ENCODE results near the gene GABRG3. TPM values are rescaled to one million over a fixed set of nuclear protein-coding genes. Genes with fewer than 3 reads are reported as not detected.

Gene GABRG3
- total RNA-seq, 1 donor from 2014 or later, result not detected

DNA sequence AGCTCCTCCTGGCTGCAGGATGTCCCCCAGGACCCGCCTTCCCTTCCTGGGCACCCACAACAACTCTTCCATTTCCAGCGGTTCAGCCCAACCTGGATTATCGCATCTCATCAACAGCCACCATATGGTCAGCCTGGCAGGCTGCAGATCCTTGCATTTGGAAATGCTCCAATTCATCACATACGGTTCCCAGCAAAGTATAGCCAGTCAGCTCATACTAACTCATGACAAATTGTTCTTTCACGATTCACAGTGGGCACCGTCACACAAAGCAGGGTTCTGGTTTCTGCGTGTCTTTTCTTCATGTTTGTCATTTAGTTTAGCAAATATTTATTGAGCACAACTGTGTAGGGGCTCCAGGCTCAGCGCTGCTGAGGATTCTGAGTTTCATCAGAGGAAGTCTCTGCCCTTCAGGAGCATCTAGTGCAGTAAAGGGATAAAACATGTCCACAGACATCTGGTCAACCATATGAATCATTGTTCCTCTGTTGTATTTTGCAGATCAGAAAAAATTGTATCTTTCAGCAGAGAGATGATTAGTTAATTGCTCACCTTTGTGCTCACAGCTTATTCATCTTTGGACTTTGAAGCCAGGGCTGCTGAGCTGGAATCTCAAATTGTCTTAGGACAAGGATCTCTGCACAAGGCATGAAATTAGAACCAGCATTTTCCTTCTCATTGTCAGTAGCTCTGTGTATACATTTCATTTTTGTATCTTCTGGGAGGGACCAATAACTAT lies 125.1 kb downstream of the GABRG3 start:
- no peak overlapping the region for H3K4me3 Mint-ChIP-seq (ENCODE audit: low read depth)
- H3K27ac Mint-ChIP-seq, result no peak overlapping the region
- peaks cover 55% of the 10 kb centered on the region for H3K9me3 Mint-ChIP-seq
- no peaks in the 10 kb centered on the region for H3K4me1 Mint-ChIP-seq (ENCODE audit: low read depth)
- no peaks in the 10 kb centered on the region for H3K36me3 Mint-ChIP-seq (ENCODE audit: low read depth)
- intact Hi-C loops (cut with micrococcal nuclease), result no loop called here
- H3K27me3 Mint-ChIP-seq (ENCODE audit: low read depth), result no peaks in the 10 kb centered on the region
- no peak for DNase-seq (ENCODE audit: low spot score)

GRCh38 chr15:27097506-27097905 lies 126.5 kb downstream of the GABRG3 start:
- no peak for DNase-seq (ENCODE audit: low spot score)
- intact Hi-C loops (cut with micrococcal nuclease), result no loop called here
- Mint-ChIP-seq H3K4me3 (ENCODE audit: low read depth) (no peak overlapping the region), H3K9me3 (peaks cover 52% of the 10 kb centered on the region), H3K27ac (no peak overlapping the region), H3K36me3 (ENCODE audit: low read depth) (no peaks in the 10 kb centered on the region), H3K27me3 (ENCODE audit: low read depth) (no peaks in the 10 kb centered on the region), H3K4me1 (ENCODE audit: low read depth) (no peaks in the 10 kb centered on the region)

DNA sequence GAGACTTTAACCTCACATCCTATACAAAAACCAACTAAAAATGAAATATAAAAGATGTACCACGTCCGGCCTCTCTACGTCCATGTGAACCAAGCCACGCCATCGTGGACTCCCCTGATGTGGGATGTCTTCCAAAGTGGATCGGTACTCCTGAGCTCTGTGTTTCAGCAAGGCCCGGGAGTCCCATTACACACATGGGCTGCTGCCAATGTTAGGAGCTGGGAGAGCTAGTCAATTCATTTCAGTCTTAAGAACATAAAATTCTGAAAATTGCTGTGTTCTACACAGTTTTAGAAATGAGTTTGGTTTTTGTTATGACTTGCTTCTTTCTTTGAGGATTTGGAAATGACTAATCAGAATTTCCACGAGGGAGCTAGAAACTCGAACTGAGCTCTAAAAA lies 131.0 kb downstream of the GABRG3 start:
- no peaks in the 10 kb centered on the region for H3K4me1 Mint-ChIP-seq (ENCODE audit: low read depth)
- H3K27me3 Mint-ChIP-seq (ENCODE audit: low read depth), result no peaks in the 10 kb centered on the region
- H3K27ac Mint-ChIP-seq, result no peak overlapping the region
- H3K36me3 Mint-ChIP-seq (ENCODE audit: low read depth), result no peaks in the 10 kb centered on the region
- H3K4me3 Mint-ChIP-seq (ENCODE audit: low read depth), result no peak overlapping the region
- no peak for DNase-seq (ENCODE audit: low spot score)
- peaks cover 44% of the 10 kb centered on the region for H3K9me3 Mint-ChIP-seq
- intact Hi-C loops (cut with micrococcal nuclease), result no loop called here

DNA sequence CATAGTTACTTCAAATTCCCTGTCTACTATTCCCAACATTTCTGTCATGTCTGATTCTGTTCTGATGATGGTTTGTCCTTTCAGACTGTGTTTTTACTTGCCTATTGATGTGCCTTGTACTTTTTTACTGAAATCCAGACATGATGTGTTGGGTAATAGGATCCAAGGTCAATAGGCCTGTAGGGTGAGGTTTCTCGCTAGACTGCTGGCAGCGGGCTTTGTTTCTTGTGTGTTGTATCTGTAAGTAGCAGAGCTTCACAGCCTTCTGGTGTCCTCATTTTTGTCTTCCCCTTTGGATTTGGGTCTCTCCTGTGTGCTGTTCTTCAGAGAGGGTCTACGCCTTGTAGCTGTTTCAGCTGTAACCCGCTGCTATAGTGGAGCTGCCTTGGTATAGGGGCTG lies 140.3 kb downstream of the GABRG3 start:
- Mint-ChIP-seq H3K27me3 (ENCODE audit: low read depth) (no peaks in the 10 kb centered on the region), H3K4me3 (ENCODE audit: low read depth) (no peak overlapping the region), H3K27ac (no peak overlapping the region), H3K4me1 (ENCODE audit: low read depth) (no peaks in the 10 kb centered on the region), H3K36me3 (ENCODE audit: low read depth) (no peaks in the 10 kb centered on the region), H3K9me3 (peaks cover 32% of the 10 kb centered on the region)
- intact Hi-C loops (cut with micrococcal nuclease), result no loop called here
- DNase-seq (ENCODE audit: low spot score), result no peak

DNA sequence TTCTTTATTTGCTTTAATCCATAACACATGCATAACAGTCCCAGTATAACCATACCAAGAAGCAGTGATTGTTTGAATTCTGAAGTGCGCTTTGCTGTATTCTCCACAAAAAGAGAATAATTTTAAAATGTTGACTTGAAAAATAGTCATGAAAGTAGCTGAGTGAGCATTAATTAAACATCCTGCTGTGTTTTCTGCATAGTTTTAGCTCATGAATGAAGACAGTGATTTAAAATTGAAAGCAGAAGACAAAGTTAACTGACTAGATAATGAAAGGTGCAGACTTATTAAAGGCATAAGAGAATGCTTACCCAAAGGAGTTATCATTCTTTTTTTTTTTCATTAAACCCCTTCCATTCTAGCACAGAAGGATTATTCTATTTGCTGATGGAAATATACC lies 143.5 kb downstream of the GABRG3 start:
- peaks cover 47% of the 10 kb centered on the region for H3K9me3 Mint-ChIP-seq
- DNase-seq (ENCODE audit: low spot score), result no peak
- intact Hi-C loops (cut with micrococcal nuclease), result no loop called here
- no peak overlapping the region for H3K4me3 Mint-ChIP-seq (ENCODE audit: low read depth)
- no peak overlapping the region for H3K27ac Mint-ChIP-seq
- H3K36me3 Mint-ChIP-seq (ENCODE audit: low read depth), result no peaks in the 10 kb centered on the region
- H3K4me1 Mint-ChIP-seq (ENCODE audit: low read depth), result no peaks in the 10 kb centered on the region
- no peaks in the 10 kb centered on the region for H3K27me3 Mint-ChIP-seq (ENCODE audit: low read depth)

DNA sequence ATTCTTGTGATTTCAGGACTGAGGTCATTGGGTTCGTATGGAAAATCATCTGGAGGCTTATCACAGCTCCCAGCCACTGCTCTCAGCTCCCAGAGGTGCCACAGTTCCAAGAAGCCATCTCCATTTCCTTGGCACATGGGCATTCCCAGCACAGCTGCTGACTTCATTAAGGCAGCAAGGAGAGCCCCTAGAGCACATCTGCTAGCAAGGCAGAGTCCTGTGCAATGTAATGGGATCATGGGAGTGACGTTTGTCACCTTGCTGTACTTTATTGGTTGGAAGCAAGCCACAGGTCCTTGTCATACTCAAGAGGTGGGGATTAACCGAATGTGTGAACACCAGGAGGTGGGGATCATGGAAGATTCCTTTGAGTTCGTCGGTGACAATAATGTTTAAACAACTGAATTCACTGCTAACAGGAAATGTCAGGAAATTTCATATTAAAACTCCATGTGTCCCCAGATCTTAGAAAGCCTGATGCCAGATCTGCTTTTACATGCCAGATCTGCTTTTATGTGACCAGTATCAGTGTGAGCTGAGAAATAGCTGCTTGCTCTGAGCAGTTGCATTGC lies 148.8 kb downstream of the GABRG3 start:
- intact Hi-C loops (cut with micrococcal nuclease), result no loop called here
- Mint-ChIP-seq H3K36me3 (ENCODE audit: low read depth) (no peaks in the 10 kb centered on the region), H3K27me3 (ENCODE audit: low read depth) (no peaks in the 10 kb centered on the region), H3K4me1 (ENCODE audit: low read depth) (no peaks in the 10 kb centered on the region), H3K9me3 (peaks cover 51% of the 10 kb centered on the region), H3K4me3 (ENCODE audit: low read depth) (no peak overlapping the region), H3K27ac (no peak overlapping the region)
- DNase-seq (ENCODE audit: low spot score), result no peak

GRCh38 chr15:27121672-27122071 lies 150.7 kb downstream of the GABRG3 start:
- no peaks in the 10 kb centered on the region for H3K36me3 Mint-ChIP-seq (ENCODE audit: low read depth)
- no peak overlapping the region for H3K27ac Mint-ChIP-seq
- no peak for DNase-seq (ENCODE audit: low spot score)
- H3K9me3 Mint-ChIP-seq, result peaks cover 61% of the 10 kb centered on the region
- H3K4me3 Mint-ChIP-seq (ENCODE audit: low read depth), result no peak overlapping the region
- H3K4me1 Mint-ChIP-seq (ENCODE audit: low read depth), result no peaks in the 10 kb centered on the region
- no peaks in the 10 kb centered on the region for H3K27me3 Mint-ChIP-seq (ENCODE audit: low read depth)
- intact Hi-C loops (cut with micrococcal nuclease), result no loop called here

GRCh38 chr15:27123291-27123690 lies 152.3 kb downstream of the GABRG3 start:
- intact Hi-C loops (cut with micrococcal nuclease), result no loop called here

DNA sequence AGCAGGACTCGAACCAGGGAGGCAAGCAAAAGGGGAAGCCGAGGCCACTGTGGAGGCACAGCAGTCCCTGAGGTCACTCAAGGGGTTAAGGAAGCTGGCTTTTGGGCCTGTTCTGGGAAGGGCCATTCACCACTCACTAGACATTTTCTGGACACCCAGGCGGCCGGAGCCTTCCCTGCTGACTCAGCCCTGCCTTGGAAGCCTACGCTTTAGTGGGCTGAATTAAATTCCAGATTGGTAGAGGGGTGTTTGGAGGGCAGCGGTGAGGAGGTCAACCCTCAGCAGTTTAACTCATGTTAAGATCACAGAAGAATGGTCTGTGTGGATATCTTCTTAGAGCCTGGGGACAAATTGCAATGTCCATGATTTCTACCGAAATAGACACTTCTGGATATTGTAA lies 152.8 kb downstream of the GABRG3 start:
- Mint-ChIP-seq H3K4me1 (ENCODE audit: low read depth) (no peaks in the 10 kb centered on the region), H3K9me3 (peaks cover 65% of the 10 kb centered on the region), H3K36me3 (ENCODE audit: low read depth) (no peaks in the 10 kb centered on the region), H3K4me3 (ENCODE audit: low read depth) (no peak overlapping the region), H3K27me3 (ENCODE audit: low read depth) (no peaks in the 10 kb centered on the region), H3K27ac (no peak overlapping the region)
- intact Hi-C loops (cut with micrococcal nuclease), result no loop called here
- DNase-seq (ENCODE audit: low spot score), result no peak

More at GRCh38 chr15:27123291-27123690, 152.3 kb downstream of the GABRG3 start:
- peaks cover 65% of the 10 kb centered on the region for H3K9me3 Mint-ChIP-seq
- no peak for DNase-seq (ENCODE audit: low spot score)
- no peak overlapping the region for H3K4me3 Mint-ChIP-seq (ENCODE audit: low read depth)
- no peaks in the 10 kb centered on the region for H3K36me3 Mint-ChIP-seq (ENCODE audit: low read depth)
- H3K27me3 Mint-ChIP-seq (ENCODE audit: low read depth), result no peaks in the 10 kb centered on the region
- H3K4me1 Mint-ChIP-seq (ENCODE audit: low read depth), result no peaks in the 10 kb centered on the region
- no peak overlapping the region for H3K27ac Mint-ChIP-seq

GRCh38 chr15:27124287-27124871 lies 153.4 kb downstream of the GABRG3 start:
- Mint-ChIP-seq H3K4me1 (ENCODE audit: low read depth) (no peaks in the 10 kb centered on the region), H3K27me3 (ENCODE audit: low read depth) (no peaks in the 10 kb centered on the region), H3K4me3 (ENCODE audit: low read depth) (no peak overlapping the region), H3K27ac (no peak overlapping the region), H3K36me3 (ENCODE audit: low read depth) (no peaks in the 10 kb centered on the region), H3K9me3 (peaks cover 59% of the 10 kb centered on the region)
- no peak for DNase-seq (ENCODE audit: low spot score)
- intact Hi-C loops (cut with micrococcal nuclease), result no loop called here

- no peaks in the 10 kb centered on the region for H3K36me3 Mint-ChIP-seq (ENCODE audit: low read depth)
- H3K27ac Mint-ChIP-seq, result no peak overlapping the region
- H3K9me3 Mint-ChIP-seq, result peaks cover 55% of the 10 kb centered on the region
- H3K4me1 Mint-ChIP-seq (ENCODE audit: low read depth), result no peaks in the 10 kb centered on the region
- no peaks in the 10 kb centered on the region for H3K27me3 Mint-ChIP-seq (ENCODE audit: low read depth)
- no peak for DNase-seq (ENCODE audit: low spot score)
- H3K4me3 Mint-ChIP-seq (ENCODE audit: low read depth), result no peak overlapping the region
- intact Hi-C loops (cut with micrococcal nuclease), result no loop called here
Observed at GRCh38 chr15:27125185-27125584, 154.2 kb downstream of the GABRG3 start.

DNA sequence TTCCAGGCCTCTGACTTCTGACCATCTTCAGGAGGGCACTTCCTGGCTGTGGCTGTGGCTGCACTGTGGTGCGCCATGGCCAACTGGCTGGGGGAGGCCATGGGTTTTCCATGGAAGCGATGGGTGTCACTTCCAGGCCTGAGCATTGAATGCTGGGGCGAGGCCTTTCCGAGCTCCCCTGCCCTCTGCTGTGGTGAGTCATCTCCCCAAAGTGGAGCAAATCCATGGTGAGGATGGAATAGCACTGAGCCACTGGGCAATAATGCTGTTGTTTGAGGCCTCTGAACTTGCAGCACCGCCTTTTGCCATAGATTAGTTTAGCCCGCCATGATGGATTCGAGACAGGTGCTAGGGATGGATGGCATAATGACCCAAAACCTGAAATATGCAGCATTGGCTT lies 155.5 kb downstream of the GABRG3 start:
- DNase-seq (ENCODE audit: low spot score), result no peak
- no peak overlapping the region for H3K27ac Mint-ChIP-seq
- H3K27me3 Mint-ChIP-seq (ENCODE audit: low read depth), result no peaks in the 10 kb centered on the region
- no peaks in the 10 kb centered on the region for H3K36me3 Mint-ChIP-seq (ENCODE audit: low read depth)
- H3K4me1 Mint-ChIP-seq (ENCODE audit: low read depth), result no peaks in the 10 kb centered on the region
- intact Hi-C loops (cut with micrococcal nuclease), result no loop called here
- peaks cover 63% of the 10 kb centered on the region for H3K9me3 Mint-ChIP-seq
- H3K4me3 Mint-ChIP-seq (ENCODE audit: low read depth), result no peak overlapping the region

- no peaks in the 10 kb centered on the region for H3K27me3 Mint-ChIP-seq (ENCODE audit: low read depth)
- no peak overlapping the region for H3K27ac Mint-ChIP-seq
- H3K36me3 Mint-ChIP-seq (ENCODE audit: low read depth), result no peaks in the 10 kb centered on the region
- intact Hi-C loops (cut with micrococcal nuclease), result no loop called here
- H3K4me3 Mint-ChIP-seq (ENCODE audit: low read depth), result no peak overlapping the region
- no peak for DNase-seq (ENCODE audit: low spot score)
- H3K4me1 Mint-ChIP-seq (ENCODE audit: low read depth), result no peaks in the 10 kb centered on the region
- H3K9me3 Mint-ChIP-seq, result peaks cover 58% of the 10 kb centered on the region
Observed at GRCh38 chr15:27127815-27128570, 157.0 kb downstream of the GABRG3 start.

Data from activated T-helper 2 cell treated with anti-CD3 and anti-CD28 coated beads, Interferon-gamma antibody, Interleukin-2, Interleukin-4, amounts not matched to agents 10 μg/mL and 5 μg/mL and 100 μg/mL, durations not matched to agents 14 hours and 24 hours and 36 hours (primary cell).